ENCODE measurements around the gene KRTCAP3.
A peak's percentile ranks its signal among the peaks of the same experiment; 100 is the strongest.
"Not testable (repeated sequence)": the region's sequence is repeated elsewhere in the genome, so short reads cannot be mapped to it uniquely, and the experiment has no call there.

KRTCAP3 gene, protein sequence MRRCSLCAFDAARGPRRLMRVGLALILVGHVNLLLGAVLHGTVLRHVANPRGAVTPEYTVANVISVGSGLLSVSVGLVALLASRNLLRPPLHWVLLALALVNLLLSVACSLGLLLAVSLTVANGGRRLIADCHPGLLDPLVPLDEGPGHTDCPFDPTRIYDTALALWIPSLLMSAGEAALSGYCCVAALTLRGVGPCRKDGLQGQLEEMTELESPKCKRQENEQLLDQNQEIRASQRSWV

DNA sequence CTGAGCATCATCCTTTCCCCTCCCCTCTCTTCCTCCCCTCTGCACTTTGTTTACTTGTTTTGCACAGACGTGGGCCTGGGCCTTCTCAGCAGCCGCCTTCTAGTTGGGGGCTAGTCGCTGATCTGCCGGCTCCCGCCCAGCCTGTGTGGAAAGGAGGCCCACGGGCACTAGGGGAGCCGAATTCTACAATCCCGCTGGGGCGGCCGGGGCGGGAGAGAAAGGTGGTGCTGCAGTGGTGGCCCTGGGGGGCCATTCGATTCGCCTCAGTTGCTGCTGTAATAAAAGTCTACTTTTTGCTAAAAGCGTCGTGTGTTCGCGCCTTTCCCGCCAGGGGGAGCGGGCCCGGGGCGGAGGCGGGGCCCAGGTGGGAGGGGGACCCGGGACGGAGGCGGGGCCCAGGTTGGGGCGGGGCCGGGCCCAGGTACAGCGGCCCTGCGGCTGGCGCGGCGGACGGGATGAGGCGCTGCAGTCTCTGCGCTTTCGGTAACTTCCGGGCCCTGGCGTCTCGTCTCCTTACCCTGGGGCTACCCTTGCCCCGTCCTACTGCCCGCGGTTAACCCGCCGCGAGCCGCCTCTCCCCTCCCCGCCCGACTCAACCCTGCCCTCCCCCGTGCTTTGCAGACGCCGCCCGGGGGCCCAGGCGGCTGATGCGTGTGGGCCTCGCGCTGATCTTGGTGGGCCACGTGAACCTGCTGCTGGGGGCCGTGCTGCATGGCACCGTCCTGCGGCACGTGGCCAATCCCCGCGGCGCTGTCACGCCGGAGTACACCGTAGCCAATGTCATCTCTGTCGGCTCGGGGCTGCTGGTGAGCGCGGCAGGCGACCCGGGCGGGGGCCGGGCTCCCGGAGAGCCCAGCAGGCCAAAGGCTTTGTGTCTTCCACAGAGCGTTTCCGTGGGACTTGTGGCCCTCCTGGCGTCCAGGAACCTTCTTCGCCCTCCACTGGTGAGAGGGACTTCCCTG is at the start of gene KRTCAP3:
Gene KRTCAP3 (plus strand): TSS at position 424 of the 962 bp plus-strand sequence. CDS start 32 bp downstream, at position 456.
- DNase-seq, result peak; percentile 41 to 49

DNA sequence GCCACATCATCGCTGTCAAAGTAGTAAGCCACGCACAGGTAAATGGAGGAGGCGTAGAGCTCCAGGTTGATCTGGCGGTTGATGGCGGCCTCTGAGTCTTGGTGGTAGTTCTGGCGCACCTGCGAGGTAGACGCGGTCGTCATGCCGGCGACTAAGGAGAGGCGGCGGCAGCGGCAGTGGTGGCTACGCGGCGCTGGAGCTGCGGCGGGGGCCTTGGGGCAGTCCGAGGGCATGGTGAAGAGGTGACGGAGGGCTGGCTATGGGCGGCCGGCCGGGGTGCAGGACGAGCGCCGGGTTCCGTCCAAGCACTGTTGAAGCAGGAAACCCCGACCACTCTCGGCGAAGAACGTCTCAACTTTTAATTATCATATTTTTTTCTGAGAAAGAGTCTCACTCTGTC is 49.0 kb upstream of the KRTCAP3 start:
- no peak for DNase-seq

DNA sequence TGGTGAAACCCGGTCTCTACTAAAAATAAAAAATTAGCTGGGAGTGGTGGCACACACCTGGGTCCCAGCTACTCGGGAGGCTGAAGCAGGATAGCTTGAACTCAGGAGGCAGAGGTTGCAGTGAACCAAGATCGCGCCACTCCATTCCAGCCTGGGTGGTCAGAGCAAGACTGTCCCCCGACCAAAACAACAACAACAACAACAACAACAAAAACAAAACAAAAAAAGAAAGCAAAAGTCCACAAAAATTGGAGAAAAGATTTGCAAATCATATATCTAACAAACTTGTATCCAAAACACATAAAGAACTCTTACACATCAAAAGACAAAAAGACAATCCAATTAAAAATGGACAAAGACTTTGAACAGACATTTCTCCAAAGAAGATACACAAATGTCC is 43.2 kb upstream of the KRTCAP3 start:
- DNase-seq, result no peak

DNA sequence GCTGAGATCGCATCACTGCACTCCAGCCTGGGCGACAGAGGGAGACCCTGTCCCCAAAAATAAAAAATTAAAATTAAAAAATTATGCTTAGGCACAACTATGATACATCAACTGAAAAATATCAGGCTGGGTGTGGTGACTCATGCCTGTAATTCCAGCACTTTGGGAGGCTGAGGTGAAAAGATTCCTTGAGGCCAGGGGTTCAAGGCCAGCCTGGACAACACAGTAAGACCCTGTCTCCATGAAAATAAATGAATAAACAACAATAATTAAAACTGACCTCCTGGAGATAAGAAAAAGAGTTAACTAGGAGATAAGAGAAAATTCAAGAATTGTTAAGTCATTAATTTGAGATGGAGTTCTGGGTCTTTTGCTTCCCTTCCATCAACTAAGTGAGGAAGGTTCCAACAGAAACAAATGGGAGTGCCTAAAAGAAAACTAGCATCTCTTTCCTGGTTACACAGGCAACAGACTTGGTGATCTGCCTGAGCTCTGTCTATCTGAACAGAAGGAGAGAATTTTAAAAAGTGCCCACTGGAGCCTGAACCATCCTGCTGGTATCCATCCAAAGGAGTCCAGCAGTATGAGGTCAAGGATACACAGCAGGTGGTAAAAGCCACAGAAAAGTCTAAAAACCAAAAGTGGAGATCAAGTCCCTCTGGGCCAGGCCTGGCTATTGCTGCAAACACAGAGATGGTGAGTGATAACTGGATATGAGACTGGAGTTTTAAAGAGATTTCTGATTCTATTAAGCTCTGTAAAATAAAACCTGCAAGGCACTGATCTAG is 41.6 kb upstream of the KRTCAP3 start:
- no peak for DNase-seq

DNA sequence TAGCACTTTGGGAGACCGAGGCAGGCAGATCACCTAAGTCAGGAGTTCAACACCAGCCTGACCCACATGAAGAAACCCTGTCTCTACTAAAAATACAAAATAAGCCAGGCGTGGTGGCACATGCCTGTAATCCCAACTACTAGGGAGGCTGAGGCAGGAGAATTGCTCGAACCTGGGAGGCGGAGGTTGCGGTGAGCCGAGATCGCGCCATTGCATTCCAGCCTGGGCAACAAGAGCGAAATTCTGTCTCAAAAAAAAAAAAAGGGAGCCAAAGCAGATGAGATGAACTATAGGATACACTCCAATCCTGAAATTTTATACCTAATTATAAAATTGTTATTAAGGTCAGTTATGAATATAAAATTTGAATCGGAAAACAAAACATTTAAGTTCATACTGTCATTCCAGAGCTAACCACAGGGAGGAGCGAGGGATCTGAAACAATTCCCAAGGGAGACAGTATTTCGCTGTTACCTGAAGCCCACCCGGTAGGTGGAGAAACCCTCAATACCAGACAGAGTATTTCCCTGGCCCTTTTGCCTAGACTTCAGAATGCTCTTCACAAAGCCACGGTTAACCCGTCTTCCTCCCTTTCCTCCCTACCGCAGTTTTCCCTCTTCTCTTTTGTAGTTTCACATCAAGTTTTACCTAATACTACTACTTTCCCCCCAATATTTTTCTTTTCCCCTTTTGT is 34.2 kb upstream of the KRTCAP3 start:
- DNase-seq, result no peak

DNA sequence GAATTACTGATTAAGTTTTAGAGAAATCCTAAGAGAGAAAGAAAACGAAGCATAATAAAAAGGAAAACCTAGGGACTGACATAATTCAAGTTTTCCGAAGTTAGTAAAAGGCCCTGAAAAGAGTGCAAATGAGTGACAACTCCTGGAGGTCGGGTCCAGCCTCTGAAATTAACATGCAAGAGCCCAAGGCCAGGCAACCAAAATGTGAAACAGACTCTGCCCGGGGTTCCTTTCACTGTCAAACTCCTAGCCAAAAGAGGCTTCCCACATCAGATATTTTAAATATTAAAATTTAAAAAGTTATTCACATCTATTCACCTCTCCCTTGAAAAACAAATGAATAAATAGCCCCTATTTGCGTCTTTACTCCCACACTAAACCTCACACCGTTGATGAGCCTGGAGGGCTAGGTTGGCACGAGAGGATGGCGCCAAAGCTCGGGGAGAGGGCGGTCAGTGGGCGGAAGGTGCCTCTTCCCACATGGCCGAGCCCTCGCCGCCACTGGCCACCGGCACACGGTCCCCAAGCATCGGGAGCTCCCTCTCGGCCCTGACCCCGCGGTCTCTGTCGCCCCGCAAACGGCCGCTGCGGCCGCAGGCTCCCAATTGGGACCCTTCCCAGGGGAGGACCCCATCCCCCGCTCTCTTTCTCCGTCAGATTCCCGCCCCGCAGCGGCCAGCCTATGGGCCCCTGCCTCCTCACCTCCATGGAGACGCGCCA is 33.4 kb upstream of the KRTCAP3 start:
- peak in 1 of 2 experiments; percentile 9 for DNase-seq

DNA sequence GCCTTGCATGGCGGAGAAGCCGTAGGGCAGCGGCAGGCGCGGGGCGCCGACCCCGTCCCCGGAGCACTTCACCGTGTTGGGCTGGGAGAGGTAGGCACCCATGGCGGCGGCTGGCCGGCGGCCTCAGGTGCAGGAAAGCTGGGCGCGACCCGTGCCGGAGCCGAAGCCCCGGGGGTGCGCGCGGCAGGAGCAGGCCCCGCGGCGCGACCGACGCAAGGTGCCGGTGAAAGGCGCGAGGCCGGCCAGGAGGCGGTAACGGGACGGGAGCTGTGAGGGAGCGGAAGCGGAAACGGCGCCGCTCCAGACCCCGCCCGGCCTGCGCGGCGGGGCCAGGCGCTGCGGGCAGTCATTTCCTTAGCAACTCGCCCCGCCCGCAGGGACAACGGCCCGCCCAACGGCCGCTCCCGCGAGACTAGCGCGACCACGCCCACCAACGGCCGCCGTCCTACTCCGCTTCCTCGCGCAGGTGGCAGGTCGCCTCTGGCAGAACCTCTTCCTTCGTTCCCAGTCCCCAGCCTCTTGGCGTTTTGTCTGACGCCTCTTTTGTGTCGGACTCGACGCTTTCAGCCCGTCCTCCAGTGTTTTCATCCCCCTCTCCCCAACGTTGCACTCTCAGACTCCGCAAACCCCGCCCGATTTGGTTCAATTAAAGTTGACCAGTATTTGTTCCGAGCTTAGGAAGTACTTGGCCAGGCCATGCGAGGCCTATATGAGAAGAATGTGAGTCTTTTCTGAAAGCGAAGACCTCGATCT is 32.7 kb upstream of the KRTCAP3 start, which contains the start of gene PPM1G:
Gene PPM1G (minus strand): TSS at position 271 of the 753 bp plus-strand sequence. CDS start 169 bp downstream, at position 102.
- peak; percentile 94 to 96 for DNase-seq

DNA sequence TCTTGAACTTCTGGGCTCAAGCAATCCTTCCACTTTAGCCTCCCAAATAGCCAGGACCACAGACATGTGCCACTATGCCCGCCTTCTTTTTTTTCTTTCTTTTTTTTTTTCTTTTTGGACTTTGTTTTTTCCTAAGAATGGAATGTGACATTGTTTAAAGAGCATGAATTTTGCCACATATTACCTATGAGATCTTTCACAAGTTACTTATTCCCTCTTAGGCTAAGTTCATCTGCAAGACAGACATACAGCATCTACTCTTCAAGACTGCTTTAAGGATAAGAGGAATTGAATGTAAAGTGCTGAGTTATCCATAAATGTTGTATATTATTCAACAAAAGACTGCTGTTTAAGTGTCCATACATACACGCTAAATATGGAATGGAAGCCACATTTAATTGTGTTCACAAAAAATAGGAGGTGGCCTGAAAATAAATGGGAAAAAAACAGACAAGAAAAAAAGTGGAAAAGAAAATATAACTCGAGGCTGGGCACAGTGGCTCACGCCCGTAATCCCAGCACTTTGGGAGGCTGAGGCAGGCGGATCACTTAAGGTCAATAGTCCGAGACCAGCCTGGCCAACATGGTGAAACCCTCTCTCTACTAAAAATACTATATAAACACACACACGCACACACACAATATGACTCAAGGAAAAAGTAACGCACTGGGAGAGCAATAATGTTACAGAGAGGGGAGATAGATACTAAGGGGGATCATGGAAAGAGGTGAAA is 29.6 kb upstream of the KRTCAP3 start:
- no peak for DNase-seq

DNA sequence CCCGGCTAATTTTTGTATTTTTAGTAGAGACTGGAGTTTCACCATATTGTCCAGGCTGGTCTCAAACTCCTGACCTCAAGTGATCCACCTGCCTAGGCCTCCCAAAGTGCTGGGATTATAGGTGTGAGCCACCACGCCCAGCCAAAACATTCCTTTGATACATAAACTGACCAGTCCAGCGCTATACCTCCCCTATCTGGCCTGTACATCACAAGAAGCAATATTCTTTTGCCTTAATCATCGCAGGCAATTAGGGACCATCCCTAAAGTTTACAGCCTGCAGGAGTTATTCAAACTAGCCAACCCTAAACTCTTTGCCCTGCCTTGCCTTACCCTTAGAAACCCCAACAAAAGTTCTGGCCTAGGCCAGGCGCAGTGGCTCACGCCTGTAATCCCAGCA is 26.0 kb upstream of the KRTCAP3 start:
- DNase-seq, result no peak

DNA sequence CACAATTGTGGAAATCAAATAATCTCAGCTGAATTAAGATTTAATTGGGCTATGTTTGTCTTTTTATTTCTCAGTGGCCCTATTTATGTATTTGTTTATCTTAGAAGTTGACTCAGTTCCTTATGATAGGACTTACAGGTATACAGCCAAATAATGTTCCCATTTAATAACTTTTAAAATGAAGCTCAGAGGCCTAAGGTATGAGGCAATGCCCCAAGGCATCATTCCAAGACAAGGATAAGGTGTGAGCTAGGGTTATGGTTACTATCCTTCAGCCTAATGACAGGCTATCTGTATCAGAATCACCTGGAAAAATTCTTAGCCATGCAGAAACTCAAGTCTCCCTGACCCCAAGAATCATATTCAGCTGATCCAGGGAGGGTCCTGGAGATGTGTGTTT is 21.2 kb upstream of the KRTCAP3 start:
- DNase-seq, result no peak

DNA sequence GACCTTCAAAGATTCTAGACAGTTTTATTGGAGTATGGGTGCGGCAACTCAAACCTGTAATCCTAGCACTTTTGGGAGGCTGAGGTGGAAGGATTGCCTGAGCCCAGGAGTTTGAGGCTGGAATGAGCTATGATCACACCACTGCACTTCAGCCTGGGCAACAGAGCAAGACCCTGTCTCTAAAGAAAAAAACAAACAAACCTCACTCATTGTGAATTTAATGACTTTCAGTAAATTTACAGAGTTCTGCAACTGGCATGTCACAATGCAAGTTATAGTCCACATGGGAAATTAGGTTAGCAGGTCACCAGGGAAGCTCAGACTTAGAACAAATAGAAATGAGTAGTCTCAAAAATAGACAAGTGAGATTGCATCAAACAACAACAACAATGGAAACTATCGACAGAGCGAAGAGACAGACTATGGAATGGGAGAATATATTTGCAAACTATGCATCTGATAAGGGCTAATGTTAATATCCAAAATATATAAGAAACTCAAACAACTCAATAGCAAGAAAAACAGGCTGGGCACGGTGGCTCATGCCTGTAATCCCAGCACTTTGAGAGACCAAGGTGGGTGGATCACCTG is 20.4 kb upstream of the KRTCAP3 start:
- DNase-seq, result no peak

DNA sequence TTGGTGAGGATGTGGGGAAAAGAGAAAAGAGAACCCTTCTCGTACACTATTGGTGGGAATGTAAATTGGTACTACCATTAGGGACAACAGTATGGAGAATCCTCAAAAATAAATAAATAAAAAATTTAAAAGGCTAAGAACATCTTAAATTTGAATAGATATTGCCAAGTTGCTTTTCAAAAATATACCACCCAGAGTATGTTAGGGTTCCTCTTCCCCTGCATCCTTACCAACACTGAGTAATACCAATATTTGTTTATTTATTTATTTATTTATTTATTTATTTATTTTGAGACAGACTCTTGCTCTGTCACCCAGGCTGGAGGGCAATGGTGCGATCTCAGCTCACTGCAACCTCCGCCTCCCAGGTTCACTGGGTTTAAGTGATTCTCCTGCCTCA is 19.2 kb upstream of the KRTCAP3 start:
- DNase-seq, result no peak

DNA sequence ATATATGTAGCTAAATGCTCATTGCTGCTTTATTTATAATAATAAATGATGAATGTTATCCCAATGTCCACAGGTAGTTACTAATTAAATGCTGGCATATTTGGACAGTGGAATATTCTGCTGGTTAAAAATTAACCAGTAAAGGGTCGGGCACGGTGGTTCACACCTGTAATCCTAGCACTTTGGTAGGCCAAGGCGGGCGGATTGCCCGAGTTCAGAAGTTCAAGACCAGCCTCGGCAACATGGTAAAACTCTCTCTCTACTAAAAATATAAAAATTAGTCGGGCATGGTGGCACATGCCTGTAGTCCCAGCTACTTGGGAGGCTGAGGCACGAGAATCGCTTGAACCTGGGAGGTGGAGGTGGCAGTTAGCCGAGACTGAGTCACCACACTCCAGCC is 17.1 kb upstream of the KRTCAP3 start:
- DNase-seq, result not testable (repeated sequence)

DNA sequence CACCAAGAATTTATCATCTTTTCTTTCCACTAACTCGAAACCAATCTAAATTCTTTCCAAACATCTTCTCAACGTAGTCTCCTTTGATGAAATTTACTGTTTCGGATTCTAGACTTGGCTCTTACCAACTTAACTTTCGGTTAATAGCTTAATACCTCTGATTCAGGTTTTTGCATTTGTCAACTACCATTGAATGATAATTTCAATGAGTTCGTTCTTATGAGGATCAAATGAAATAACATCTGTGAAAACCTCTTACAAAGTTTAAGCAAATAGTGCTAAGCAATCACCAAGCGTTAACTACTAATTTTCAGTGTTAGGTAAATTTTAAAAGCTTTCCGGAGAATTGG is 14.3 kb upstream of the KRTCAP3 start:
- DNase-seq, result no peak

DNA sequence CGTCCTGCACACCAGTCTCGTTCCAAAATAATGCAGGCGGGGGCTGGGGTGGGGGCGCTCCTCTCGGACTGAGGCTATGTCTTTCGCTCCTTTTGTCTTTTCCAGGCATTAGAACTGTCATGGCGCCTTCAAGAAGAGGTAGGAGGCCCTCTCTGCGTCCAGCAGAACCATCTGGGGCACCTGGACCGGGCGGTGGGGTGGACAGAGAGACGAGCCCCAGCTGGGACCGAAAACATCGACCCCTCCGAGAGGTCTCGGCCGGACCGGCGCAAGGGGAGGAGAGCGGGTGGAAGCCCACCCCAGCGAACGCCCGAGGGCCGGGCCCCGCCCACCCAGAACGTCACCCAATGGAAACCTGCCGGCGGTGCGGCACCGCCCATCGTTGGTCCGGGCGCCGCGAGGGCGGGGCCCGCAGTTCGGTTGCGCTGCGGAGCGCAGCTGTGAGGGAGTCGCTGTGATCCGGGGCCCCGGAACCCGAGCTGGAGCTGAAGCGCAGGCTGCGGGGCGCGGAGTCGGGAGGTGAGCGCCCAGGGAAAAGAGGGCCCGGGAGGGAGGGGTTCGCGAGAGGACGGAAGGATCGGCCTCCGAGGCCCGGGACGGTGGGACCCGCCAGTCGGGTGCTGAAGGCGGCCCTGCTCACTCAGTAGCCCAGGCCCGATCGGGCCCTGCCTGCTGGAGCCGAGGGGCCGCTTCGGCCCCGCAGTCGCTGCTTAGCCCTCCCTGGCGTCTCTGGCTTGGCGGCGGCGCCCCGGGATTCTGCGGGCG is 13.8 kb upstream of the KRTCAP3 start, which contains the start of gene NRBP1:
Gene NRBP1 (plus strand): TSS at position 419 of the 765 bp plus-strand sequence. CDS start 4,643 bp downstream, outside the sequence.
- DNase-seq, result peak; percentile 88 to 89

DNA sequence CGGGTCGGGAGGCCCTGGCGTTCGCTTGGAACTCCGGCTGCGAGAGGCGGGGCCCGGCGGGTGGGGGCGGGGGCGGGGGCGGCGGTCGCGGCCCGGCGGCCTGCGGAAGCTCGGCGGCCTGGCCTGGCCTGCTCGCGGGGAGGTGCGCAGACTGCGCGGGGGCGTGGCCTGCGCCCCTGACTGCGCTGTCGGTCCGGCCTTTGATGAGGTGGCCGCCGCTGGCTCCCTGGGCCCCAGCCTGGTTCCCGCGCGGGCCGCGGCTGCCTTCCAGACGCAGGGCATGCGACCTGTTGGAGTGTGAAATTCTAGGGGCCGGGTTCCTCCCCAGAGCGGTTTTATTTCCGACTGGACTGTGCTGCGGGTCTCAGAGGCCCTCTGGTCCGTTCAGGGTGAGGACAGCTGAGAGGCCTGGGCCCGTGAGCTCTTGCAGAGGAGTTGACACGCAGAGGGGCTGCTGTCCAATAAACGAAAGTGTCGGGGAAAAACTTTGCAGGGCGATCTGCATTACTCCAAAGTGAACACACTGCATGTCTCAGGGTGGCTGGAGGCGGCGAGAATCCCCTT is 13.1 kb upstream of the KRTCAP3 start:
- peak; percentile 27 to 39 for DNase-seq

DNA sequence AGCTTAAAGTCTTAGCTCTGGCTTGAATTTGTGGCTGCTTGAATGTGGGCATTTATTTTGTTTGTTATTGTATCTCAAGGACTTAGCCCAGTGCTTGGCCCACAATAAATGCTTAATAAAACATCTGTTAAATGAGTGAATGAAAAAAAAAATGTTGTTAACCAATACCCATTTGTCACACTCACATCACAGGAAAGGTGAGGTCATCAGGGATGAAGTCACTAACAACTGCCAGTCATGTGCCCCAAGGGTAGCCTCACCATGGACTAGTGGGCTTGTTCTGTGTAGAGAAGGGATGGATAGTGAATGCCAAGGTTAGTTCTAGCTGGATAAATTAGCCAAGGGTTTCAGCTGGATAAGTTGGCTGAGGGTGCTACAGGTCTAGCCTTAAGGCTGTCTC is 10.8 kb upstream of the KRTCAP3 start:
- DNase-seq, result peak in 1 of 2 experiments; percentile 16

DNA sequence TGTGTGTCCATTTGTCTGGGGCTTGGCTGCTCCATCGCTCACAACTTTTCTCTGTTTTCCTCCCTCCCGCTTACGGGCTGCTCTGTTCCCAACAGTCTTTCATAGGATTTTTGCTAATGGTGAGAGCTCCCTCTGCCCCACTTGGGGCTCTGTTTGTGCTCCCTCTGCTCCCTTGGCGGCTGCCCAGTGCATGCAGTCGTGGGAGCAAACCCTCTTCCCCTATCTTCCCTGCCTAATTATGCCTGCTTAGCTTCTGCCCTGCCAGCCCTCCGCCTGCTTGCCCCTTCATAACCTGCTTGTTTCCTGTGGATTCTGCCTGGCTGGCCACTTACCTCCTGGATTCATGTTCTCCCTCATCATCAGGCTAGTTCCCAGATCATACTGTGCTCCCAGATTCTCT is 6.6 kb upstream of the KRTCAP3 start:
- DNase-seq, result no peak
